Left lung (tissue), 10 donors: ENCODE results near the gene OAS1. TPM values are rescaled to one million over a fixed set of nuclear protein-coding genes. Genes with fewer than 3 reads are reported as not detected.
"Not testable (repeated sequence)": the region's sequence is repeated elsewhere in the genome, so short reads cannot be mapped to it uniquely, and the experiment has no call there.

Experiments
- ATAC-seq: fragments of 200-7000 bp; cut with Tn5 transposase; one replicate; pipeline ENCODE4 v1.9.1; 2020; ENCODE audit warnings: moderate library complexity
- DNase-seq, 4 donors: peaks; one replicate each; pipeline ENCODE4 v3.0.0-alpha.2; 2013 to 2020
- H3K27ac ChIP-seq, 2 donors: fragments of 200-600 bp; sonication (generic) in 1 of 2; one replicate each; pipeline versions ENCODE4 v1.5.0 to v1.8.0; 2020 to 2021
- H3K27me3 ChIP-seq, 2 donors: fragments of 200-600 bp; sonication (generic) in 1 of 2; one replicate each; pipeline versions ENCODE4 v1.5.0 to v1.8.0; 2020 to 2021
- H3K36me3 ChIP-seq, 2 donors: fragments of 200-600 bp; sonication (generic) in 1 of 2; one replicate each; pipeline versions ENCODE4 v1.5.0 to v1.8.0; 2020 to 2021
- H3K4me1 ChIP-seq, 2 donors: fragments of 200-600 bp; one replicate each; pipeline ENCODE4 v1.8.0; 2021
- H3K4me3 ChIP-seq, 2 donors: fragments of 200-600 bp; sonication (generic) in 1 of 2; one replicate each; pipeline versions ENCODE4 v1.5.0 to v1.8.0; 2020 to 2021; ENCODE audit warnings: mild to moderate bottlenecking in 1 of 2
- H3K9me3 ChIP-seq, 2 donors: fragments of 200-600 bp; sonication (generic) in 1 of 2; one replicate each; pipeline versions ENCODE4 v1.5.0 to v1.8.0; 2020 to 2021
- intact Hi-C, 2 donors: fragments of 100-400 bp; cut with DNase I; formaldehyde crosslinking; loops; one replicate each; pipeline versions ENCODE4 v1.11.2 to v1.14.2; 2022
- polyA plus RNA-seq, 6 donors: library from polyadenylated mRNA; unstranded; fragments of 120-200 nt; gene quantifications; one replicate each; pipeline ENCODE4 v1.2.1, GENCODE V29; 2013; ENCODE audit not compliant: insufficient read length in 6 of 6
- total RNA-seq, 2 donors: library from RNA; stranded (reverse); fragmentation: NEBNext Ultra II Directional; extraction: Animal tissue kit (Norgen Biotek cat#: 25700); gene quantifications; one replicate each; pipeline ENCODE4 v1.2.1, GENCODE V29; 2021
- TF ChIP-seq, protein P1 (sequence below), 2 donors: fragments of 200-600 bp; sonication (generic) in 1 of 2; IDR thresholded peaks; one replicate each; pipeline versions ENCODE4 v1.5.0 to v1.8.0; 2021; ENCODE audit warnings: antibody characterized with exemption in 2 of 2
- donor health status: DM: no; HTN: yes; CAD: no.
- donor health status: DM: no; HTN: no; CAD: no.

Gene OAS1
- total and polyA plus RNA-seq, 8 donors = 3.3 to 48.3 (median 5.3) TPM

DNA sequence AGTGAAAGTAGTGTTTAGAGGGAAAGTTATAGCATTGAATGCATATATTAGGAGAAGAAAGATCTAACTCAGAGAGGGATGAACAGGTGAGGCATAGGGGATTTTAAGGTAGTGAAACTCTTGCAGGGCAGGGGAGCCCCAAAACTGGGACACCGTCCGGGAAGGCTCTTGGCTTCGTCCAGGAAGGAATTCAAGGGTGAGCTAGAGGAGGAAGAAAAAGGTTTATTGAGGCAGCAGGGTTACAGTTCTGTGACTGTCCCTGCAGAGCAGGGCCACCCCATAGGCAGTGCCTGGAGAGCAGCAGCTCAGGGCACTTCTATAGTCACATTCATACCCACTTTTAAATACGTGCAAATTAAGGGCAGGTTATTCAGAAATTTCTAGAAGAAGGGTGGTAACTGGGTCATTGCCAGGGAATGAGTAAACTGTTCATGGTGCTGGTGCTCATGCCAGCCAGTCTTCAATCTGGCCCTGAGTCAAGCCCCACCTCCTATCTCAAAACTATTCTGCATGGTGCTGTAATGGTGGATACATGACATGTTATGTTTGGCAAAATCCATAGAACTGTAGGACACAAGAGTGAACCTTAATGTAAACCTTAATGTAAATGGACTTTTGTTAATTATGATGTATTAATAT lies 1.2 kb upstream of the OAS1 start:
- H3K4me3 ChIP-seq = no peak overlapping the region
- DNase-seq = no peak
- TF ChIP-seq, protein P1, sequence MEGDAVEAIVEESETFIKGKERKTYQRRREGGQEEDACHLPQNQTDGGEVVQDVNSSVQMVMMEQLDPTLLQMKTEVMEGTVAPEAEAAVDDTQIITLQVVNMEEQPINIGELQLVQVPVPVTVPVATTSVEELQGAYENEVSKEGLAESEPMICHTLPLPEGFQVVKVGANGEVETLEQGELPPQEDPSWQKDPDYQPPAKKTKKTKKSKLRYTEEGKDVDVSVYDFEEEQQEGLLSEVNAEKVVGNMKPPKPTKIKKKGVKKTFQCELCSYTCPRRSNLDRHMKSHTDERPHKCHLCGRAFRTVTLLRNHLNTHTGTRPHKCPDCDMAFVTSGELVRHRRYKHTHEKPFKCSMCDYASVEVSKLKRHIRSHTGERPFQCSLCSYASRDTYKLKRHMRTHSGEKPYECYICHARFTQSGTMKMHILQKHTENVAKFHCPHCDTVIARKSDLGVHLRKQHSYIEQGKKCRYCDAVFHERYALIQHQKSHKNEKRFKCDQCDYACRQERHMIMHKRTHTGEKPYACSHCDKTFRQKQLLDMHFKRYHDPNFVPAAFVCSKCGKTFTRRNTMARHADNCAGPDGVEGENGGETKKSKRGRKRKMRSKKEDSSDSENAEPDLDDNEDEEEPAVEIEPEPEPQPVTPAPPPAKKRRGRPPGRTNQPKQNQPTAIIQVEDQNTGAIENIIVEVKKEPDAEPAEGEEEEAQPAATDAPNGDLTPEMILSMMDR (IDR thresholded peaks at IDR 0.05) = no peak
- peaks cover 15 to 56% of the 10 kb centered on the region in 2 donors for H3K4me1 ChIP-seq
- H3K27me3 ChIP-seq = no peaks in the 10 kb centered on the region
- no peak for ATAC-seq
- H3K27ac ChIP-seq = no peak overlapping the region
- intact Hi-C loops = no loop called here
- no peaks in the 10 kb centered on the region for H3K9me3 ChIP-seq
- H3K36me3 ChIP-seq = peaks cover 0 to 12% of the 10 kb centered on the region in 2 donors

- TF ChIP-seq, protein P1 (IDR thresholded peaks at IDR 0.05) = no peak
- Histone ChIP-seq H3K36me3 (peaks cover 0 to 32% of the 10 kb centered on the region in 2 donors), H3K27me3 (no peaks in the 10 kb centered on the region), H3K4me3 (peak overlapping the region; percentile 26 to 58), H3K4me1 (peaks cover 15 to 53% of the 10 kb centered on the region in 2 donors), H3K9me3 (peaks cover 0 to 9% of the 10 kb centered on the region in 2 donors), H3K27ac (peak overlapping the region; percentile 54 to 84)
- ATAC-seq = peak; percentile 54
- intact Hi-C loops = no loop called here
- DNase-seq = no peak
These were observed 824 bp downstream of the OAS1 start for GRCh38 chr12:112907415-112908157.

- Histone ChIP-seq H3K27me3 (no peaks in the 10 kb centered on the region), H3K36me3 (peaks cover 0 to 42% of the 10 kb centered on the region in 2 donors), H3K9me3 (peaks cover 3 to 18% of the 10 kb centered on the region in 2 donors), H3K4me3 (peak overlapping the region in 1 of 2 donors; percentile 58), H3K27ac (no peak overlapping the region), H3K4me1 (peaks cover 15 to 52% of the 10 kb centered on the region in 2 donors)
- intact Hi-C loops = no loop called here
- TF ChIP-seq, protein P1 (IDR thresholded peaks at IDR 0.05) = no peak
- ATAC-seq (no peak), DNase-seq (no peak)
These were observed 1.8 kb downstream of the OAS1 start for GRCh38 chr12:112908548-112908947.

DNA sequence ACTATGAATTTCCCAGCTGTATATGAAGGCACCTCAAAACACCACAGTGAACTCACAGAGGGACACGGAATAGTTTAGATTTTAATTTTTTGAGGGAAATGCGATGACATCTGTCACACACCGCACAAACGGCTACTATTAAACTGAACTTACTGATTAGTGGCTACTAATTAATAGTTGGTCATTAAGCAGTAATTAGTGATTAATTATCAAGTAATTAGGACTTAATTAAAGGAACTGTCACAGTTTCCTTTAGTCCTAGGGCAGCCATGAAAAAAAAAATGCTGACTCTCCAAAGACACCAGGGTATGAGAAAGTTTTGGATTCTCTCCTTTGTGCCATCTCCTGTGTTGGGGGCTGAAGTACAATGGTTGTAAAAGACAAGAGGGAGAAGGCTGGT lies 2.9 kb downstream of the OAS1 start:
- Histone ChIP-seq H3K27me3 (no peaks in the 10 kb centered on the region), H3K27ac (no peak overlapping the region), H3K4me3 (no peak overlapping the region), H3K36me3 (peaks cover 0 to 49% of the 10 kb centered on the region in 2 donors), H3K9me3 (peaks cover 3 to 24% of the 10 kb centered on the region in 2 donors), H3K4me1 (peaks cover 15 to 49% of the 10 kb centered on the region in 2 donors)
- intact Hi-C loops = no loop called here
- ATAC-seq (no peak), DNase-seq (no peak)
- TF ChIP-seq, protein P1 (IDR thresholded peaks at IDR 0.05) = no peak

GRCh38 chr12:112913038-112913688 lies 6.4 kb downstream of the OAS1 start:
- Histone ChIP-seq H3K4me3 (no peak overlapping the region), H3K9me3 (peaks cover 3 to 24% of the 10 kb centered on the region in 2 donors), H3K4me1 (peaks cover 1 to 21% of the 10 kb centered on the region in 2 donors), H3K36me3 (peaks cover 0 to 70% of the 10 kb centered on the region in 2 donors), H3K27me3 (no peaks in the 10 kb centered on the region), H3K27ac (no peak overlapping the region)
- TF ChIP-seq, protein P1 (IDR thresholded peaks at IDR 0.05) = no peak
- DNase-seq (no peak), ATAC-seq (no peak)
- intact Hi-C loops = no loop called here

- ATAC-seq, DNase-seq, H3K27ac ChIP-seq, H3K4me3 ChIP-seq, H3K27me3 ChIP-seq, intact Hi-C loops: not testable (repeated sequence)
- H3K4me1 ChIP-seq = peaks cover 0 to 13% of the 10 kb centered on the region in 2 donors
- H3K9me3 ChIP-seq = peaks cover 3 to 24% of the 10 kb centered on the region in 2 donors
- peaks cover 0 to 74% of the 10 kb centered on the region in 2 donors for H3K36me3 ChIP-seq
These were observed 7.1 kb downstream of the OAS1 start for GRCh38 chr12:112913888-112914287.
